Measurements from ENCODE around the gene PAX8. TPM values are rescaled to one million over a fixed set of nuclear protein-coding genes. Genes with fewer than 3 reads are reported as not detected.

Gene PAX8
- total and polyA plus RNA-seq, 2 of the 13 experiments (the other 11 are each of a cell fraction or from before 2014, with no cell fraction given), result 1.5 to 8.8 TPM

DNA sequence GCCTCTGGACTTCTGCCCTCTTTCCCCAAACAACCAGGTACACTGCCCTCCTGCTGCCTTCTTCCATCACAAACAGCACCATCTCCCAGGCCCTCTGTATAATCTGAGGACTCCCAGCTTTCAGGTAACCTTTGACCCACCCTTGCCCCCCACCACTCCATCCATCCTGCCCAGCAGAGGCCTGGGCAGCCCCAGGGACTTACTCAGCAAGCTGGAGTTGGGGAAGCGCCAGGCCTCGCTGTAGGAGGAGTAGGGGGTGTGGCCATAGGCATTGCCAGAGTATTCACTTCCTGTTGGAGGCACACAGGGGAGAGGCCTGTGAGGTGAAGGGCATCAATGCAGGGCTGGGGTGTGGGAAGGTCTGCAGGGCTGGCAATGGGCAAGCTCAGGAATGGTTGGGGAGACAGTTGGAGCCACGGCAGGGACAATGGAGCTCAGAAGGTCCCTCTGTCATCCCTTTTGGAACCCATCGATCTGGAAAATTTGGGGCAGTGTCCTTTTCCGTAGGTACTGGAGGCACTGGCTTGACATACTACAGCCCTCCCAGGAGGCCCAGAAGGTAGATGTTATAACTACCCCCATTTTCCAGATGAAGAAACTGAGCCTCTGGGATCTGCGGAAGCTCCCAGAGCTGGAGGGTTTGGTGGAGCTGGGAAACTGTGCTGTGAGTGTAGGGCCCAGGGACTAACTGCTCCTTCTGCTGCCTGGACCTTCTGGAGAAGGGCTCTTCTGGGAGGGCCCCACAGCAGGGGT lies 58.7 kb downstream of the PAX8 start (continued):
- TF ChIP-seq FOXP1 (IDR thresholded peaks at IDR 0.05) (no peak), FOXP1 (CRISPR knock-in tag; IDR thresholded peaks at IDR 0.05) (no peak), SSRP1 (CRISPR knock-in tag; IDR thresholded peaks at IDR 0.05) (no peak), ZBTB26 (CRISPR knock-in tag; IDR thresholded peaks at IDR 0.05; ENCODE audit: borderline replicate concordance) (peak; percentile 68), ZBTB21 (CRISPR knock-in tag; IDR thresholded peaks at IDR 0.05) (no peak), ZNF44 (CRISPR knock-in tag; IDR thresholded peaks at IDR 0.05) (no peak), ZNF567 (CRISPR knock-in tag; IDR thresholded peaks at IDR 0.05; ENCODE audit: borderline replicate concordance) (no peak), ZBTB8A (CRISPR knock-in tag; IDR thresholded peaks at IDR 0.05; ENCODE audit: borderline replicate concordance, low read depth) (no peak), ZNF782 (CRISPR knock-in tag; IDR thresholded peaks at IDR 0.05; ENCODE audit: borderline replicate concordance) (no peak), TFDP2 (CRISPR knock-in tag; IDR thresholded peaks at IDR 0.05) (no peak), ZNF607 (CRISPR knock-in tag; IDR thresholded peaks at IDR 0.05; ENCODE audit: borderline replicate concordance) (no peak), ZFP36L1 (CRISPR knock-in tag; IDR thresholded peaks at IDR 0.05) (no peak), HNRNPLL (IDR thresholded peaks at IDR 0.05; ENCODE audit: low read depth, low read length, poor library complexity, severe bottlenecking) (no peak), ZNF143 (CRISPR knock-in tag; IDR thresholded peaks at IDR 0.05) (no peak), BCLAF1 (IDR thresholded peaks at IDR 0.05) (no peak), MED8 (CRISPR knock-in tag; IDR thresholded peaks at IDR 0.05; ENCODE audit: insufficient replicate concordance) (no peak), ZNF431 (CRISPR knock-in tag; IDR thresholded peaks at IDR 0.05; ENCODE audit: borderline replicate concordance, low read depth) (no peak)
- TF ChIP-seq, protein P1, sequence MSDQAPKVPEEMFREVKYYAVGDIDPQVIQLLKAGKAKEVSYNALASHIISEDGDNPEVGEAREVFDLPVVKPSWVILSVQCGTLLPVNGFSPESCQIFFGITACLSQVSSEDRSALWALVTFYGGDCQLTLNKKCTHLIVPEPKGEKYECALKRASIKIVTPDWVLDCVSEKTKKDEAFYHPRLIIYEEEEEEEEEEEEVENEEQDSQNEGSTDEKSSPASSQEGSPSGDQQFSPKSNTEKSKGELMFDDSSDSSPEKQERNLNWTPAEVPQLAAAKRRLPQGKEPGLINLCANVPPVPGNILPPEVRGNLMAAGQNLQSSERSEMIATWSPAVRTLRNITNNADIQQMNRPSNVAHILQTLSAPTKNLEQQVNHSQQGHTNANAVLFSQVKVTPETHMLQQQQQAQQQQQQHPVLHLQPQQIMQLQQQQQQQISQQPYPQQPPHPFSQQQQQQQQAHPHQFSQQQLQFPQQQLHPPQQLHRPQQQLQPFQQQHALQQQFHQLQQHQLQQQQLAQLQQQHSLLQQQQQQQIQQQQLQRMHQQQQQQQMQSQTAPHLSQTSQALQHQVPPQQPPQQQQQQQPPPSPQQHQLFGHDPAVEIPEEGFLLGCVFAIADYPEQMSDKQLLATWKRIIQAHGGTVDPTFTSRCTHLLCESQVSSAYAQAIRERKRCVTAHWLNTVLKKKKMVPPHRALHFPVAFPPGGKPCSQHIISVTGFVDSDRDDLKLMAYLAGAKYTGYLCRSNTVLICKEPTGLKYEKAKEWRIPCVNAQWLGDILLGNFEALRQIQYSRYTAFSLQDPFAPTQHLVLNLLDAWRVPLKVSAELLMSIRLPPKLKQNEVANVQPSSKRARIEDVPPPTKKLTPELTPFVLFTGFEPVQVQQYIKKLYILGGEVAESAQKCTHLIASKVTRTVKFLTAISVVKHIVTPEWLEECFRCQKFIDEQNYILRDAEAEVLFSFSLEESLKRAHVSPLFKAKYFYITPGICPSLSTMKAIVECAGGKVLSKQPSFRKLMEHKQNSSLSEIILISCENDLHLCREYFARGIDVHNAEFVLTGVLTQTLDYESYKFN (CRISPR knock-in tag; conservative IDR thresholded peaks at IDR 0.05), result peak; percentile 73
- TF ChIP-seq, protein P2, sequence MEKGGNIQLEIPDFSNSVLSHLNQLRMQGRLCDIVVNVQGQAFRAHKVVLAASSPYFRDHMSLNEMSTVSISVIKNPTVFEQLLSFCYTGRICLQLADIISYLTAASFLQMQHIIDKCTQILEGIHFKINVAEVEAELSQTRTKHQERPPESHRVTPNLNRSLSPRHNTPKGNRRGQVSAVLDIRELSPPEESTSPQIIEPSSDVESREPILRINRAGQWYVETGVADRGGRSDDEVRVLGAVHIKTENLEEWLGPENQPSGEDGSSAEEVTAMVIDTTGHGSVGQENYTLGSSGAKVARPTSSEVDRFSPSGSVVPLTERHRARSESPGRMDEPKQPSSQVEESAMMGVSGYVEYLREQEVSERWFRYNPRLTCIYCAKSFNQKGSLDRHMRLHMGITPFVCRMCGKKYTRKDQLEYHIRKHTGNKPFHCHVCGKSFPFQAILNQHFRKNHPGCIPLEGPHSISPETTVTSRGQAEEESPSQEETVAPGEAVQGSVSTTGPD (CRISPR knock-in tag; IDR thresholded peaks at IDR 0.05), result peak; percentile 74; the same call in 1 of the 2 replicates
